ENCODE measurements around the gene CASQ1. TPM values are rescaled to one million over a fixed set of nuclear protein-coding genes. Genes with fewer than 3 reads are reported as not detected.
A peak's percentile ranks its signal among the peaks of the same experiment; 100 is the strongest.

The CASQ1 gene
- total and polyA plus RNA-seq, 5 donors from 2014 or later = not detected

DNA sequence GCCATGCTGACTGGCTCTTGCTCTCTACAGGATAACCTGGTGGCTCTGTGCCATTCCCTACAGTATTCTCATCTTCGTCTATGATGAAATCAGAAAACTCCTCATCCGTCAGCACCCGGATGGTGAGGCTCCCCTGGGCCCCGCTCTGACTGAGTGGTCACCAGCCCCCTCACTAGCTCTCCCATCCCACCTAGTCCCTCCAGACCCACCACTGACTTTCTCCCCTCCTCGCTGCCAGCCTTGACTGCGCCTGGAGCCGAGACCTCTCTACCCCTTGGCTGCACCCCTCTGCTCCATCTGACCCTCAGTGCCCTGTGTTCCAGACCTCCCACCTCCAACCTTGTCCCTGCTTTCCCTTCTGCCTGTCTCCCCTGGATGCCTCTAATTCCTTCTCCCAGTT is 4.1 kb upstream of the CASQ1 start:
- no peak overlapping the region for H3K27ac ChIP-seq (ENCODE audit: insufficient read depth, low read length, poor library complexity, severe bottlenecking)
- no peak for ATAC-seq (ENCODE audit: low read depth in 2 of 2)
- no peaks in the 10 kb centered on the region for H3K27me3 ChIP-seq (ENCODE audit: control insufficient read depth, insufficient read depth, low read length)
- H3K36me3 ChIP-seq (ENCODE audit: control insufficient read depth, insufficient read depth, low read length) = no peaks in the 10 kb centered on the region
- H3K4me3 ChIP-seq (ENCODE audit: low read depth, low read length) = no peak overlapping the region
- H3K9me3 ChIP-seq (ENCODE audit: control insufficient read depth in 2 of 2, low read length in 2 of 2) = no peaks in the 10 kb centered on the region
- no peaks in the 10 kb centered on the region for H3K36me3 Mint-ChIP-seq
- no peaks in the 10 kb centered on the region for H3K4me1 Mint-ChIP-seq
- H3K27ac Mint-ChIP-seq = peak overlapping the region in 2 of 3 donors; percentile 13 to 87
- H3K4me1 ChIP-seq (ENCODE audit: control insufficient read depth, insufficient read depth, low read length, poor library complexity, severe bottlenecking) = no peaks in the 10 kb centered on the region
- DNase-seq = no peak
- H3K27me3 Mint-ChIP-seq = peaks cover 20% of the 10 kb centered on the region
- peaks cover 0 to 2% (median 0%) of the 10 kb centered on the region in 7 donors for H3K9me3 Mint-ChIP-seq
- no peak overlapping the region for H3K4me3 Mint-ChIP-seq

DNA sequence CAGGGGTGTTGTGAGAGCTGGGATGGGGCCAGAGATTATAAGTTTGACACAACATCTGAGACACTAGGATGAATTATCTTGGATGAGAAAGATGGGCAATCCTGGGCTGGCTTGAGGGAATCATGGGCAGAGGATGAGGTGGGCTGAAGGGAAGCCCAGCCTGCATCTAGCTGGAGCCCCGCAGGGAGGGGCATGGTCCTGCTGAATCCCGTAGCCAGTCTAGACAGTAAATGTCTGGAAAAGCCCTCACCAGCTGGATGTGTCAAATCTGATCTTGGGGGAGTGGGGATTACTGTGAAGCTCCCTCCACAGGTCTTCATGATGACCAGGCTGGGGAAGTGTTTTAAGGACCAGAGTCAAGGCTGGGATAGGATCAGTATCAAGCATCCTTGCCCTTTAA is 3.6 kb upstream of the CASQ1 start:
- H3K27me3 ChIP-seq (ENCODE audit: control insufficient read depth, insufficient read depth, low read length) = no peaks in the 10 kb centered on the region
- no peak for DNase-seq
- H3K27ac ChIP-seq (ENCODE audit: insufficient read depth, low read length, poor library complexity, severe bottlenecking) = no peak overlapping the region
- H3K27ac Mint-ChIP-seq = peak overlapping the region in 1 of 3 donors; percentile 13
- H3K4me1 ChIP-seq (ENCODE audit: control insufficient read depth, insufficient read depth, low read length, poor library complexity, severe bottlenecking) = no peaks in the 10 kb centered on the region
- no peaks in the 10 kb centered on the region for H3K36me3 ChIP-seq (ENCODE audit: control insufficient read depth, insufficient read depth, low read length)
- H3K4me3 Mint-ChIP-seq = no peak overlapping the region
- peaks cover 16% of the 10 kb centered on the region for H3K27me3 Mint-ChIP-seq
- ATAC-seq (ENCODE audit: low read depth in 2 of 2) = no peak
- no peaks in the 10 kb centered on the region for H3K9me3 ChIP-seq (ENCODE audit: control insufficient read depth in 2 of 2, low read length in 2 of 2)
- peaks cover 0 to 2% (median 0%) of the 10 kb centered on the region in 7 donors for H3K9me3 Mint-ChIP-seq
- H3K4me3 ChIP-seq (ENCODE audit: low read depth, low read length) = no peak overlapping the region
- H3K4me1 Mint-ChIP-seq = no peaks in the 10 kb centered on the region
- no peaks in the 10 kb centered on the region for H3K36me3 Mint-ChIP-seq

- Mint-ChIP-seq H3K9me3 (peaks cover 0 to 2% (median 0%) of the 10 kb centered on the region in 7 donors), H3K27ac (no peak overlapping the region), H3K27me3 (peaks cover 16% of the 10 kb centered on the region), H3K36me3 (no peaks in the 10 kb centered on the region), H3K4me3 (no peak overlapping the region), H3K4me1 (no peaks in the 10 kb centered on the region)
- Histone ChIP-seq H3K4me1 (ENCODE audit: control insufficient read depth, insufficient read depth, low read length, poor library complexity, severe bottlenecking) (no peaks in the 10 kb centered on the region), H3K4me3 (ENCODE audit: low read depth, low read length) (no peak overlapping the region), H3K36me3 (ENCODE audit: control insufficient read depth, insufficient read depth, low read length) (no peaks in the 10 kb centered on the region), H3K27me3 (ENCODE audit: control insufficient read depth, insufficient read depth, low read length) (no peaks in the 10 kb centered on the region), H3K9me3 (ENCODE audit: control insufficient read depth in 2 of 2, low read length in 2 of 2) (no peaks in the 10 kb centered on the region), H3K27ac (ENCODE audit: insufficient read depth, low read length, poor library complexity, severe bottlenecking) (no peak overlapping the region)
- ATAC-seq (ENCODE audit: low read depth in 2 of 2) (no peak), DNase-seq (no peak)
These were observed 3.0 kb upstream of the CASQ1 start for GRCh38 chr1:160187407-160187806.

- H3K9me3 ChIP-seq (ENCODE audit: control insufficient read depth in 2 of 2, low read length in 2 of 2) = no peaks in the 10 kb centered on the region
- ATAC-seq (ENCODE audit: low read depth in 2 of 2) = no peak
- Mint-ChIP-seq H3K4me1 (no peaks in the 10 kb centered on the region), H3K27me3 (peaks cover 16% of the 10 kb centered on the region), H3K36me3 (no peaks in the 10 kb centered on the region), H3K9me3 (peaks cover 0 to 2% (median 0%) of the 10 kb centered on the region in 7 donors), H3K27ac (no peak overlapping the region), H3K4me3 (no peak overlapping the region)
- no peak for DNase-seq
- no peaks in the 10 kb centered on the region for H3K27me3 ChIP-seq (ENCODE audit: control insufficient read depth, insufficient read depth, low read length)
- H3K4me3 ChIP-seq (ENCODE audit: low read depth, low read length) = no peak overlapping the region
- no peaks in the 10 kb centered on the region for H3K4me1 ChIP-seq (ENCODE audit: control insufficient read depth, insufficient read depth, low read length, poor library complexity, severe bottlenecking)
- no peaks in the 10 kb centered on the region for H3K36me3 ChIP-seq (ENCODE audit: control insufficient read depth, insufficient read depth, low read length)
- no peak overlapping the region for H3K27ac ChIP-seq (ENCODE audit: insufficient read depth, low read length, poor library complexity, severe bottlenecking)
These were observed 2.0 kb upstream of the CASQ1 start for GRCh38 chr1:160188341-160188740.

DNA sequence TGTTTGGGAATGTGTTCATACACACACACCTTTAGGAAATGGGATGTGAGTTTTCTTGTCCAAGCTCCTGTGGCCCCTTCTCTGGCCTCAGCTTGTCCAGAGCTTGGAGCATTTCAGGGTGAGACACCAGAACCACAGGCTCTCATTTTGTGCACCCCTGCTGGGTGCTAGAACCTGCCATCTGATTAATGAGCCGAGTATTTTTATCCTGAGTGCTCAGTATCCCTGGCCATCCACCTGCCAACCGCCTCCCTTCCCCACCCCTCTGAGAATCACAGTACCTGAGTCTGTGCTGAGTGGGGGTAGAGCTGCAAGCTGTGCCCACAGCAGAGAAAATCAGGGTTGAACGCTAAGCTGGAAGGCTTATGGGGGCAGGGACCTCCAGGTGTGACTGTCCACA is 1.4 kb downstream of the CASQ1 start:
- no peaks in the 10 kb centered on the region for H3K36me3 ChIP-seq (ENCODE audit: control insufficient read depth, insufficient read depth, low read length)
- H3K27ac ChIP-seq (ENCODE audit: insufficient read depth, low read length, poor library complexity, severe bottlenecking) = no peak overlapping the region
- no peaks in the 10 kb centered on the region for H3K9me3 ChIP-seq (ENCODE audit: control insufficient read depth in 2 of 2, low read length in 2 of 2)
- H3K4me1 ChIP-seq (ENCODE audit: control insufficient read depth, insufficient read depth, low read length, poor library complexity, severe bottlenecking) = no peaks in the 10 kb centered on the region
- Mint-ChIP-seq H3K36me3 (no peaks in the 10 kb centered on the region), H3K27ac (no peak overlapping the region), H3K27me3 (peaks cover 9% of the 10 kb centered on the region), H3K4me1 (no peaks in the 10 kb centered on the region), H3K4me3 (no peak overlapping the region), H3K9me3 (no peaks in the 10 kb centered on the region)
- no peak for DNase-seq
- no peaks in the 10 kb centered on the region for H3K27me3 ChIP-seq (ENCODE audit: control insufficient read depth, insufficient read depth, low read length)
- ATAC-seq (ENCODE audit: low read depth in 2 of 2) = no peak
- H3K4me3 ChIP-seq (ENCODE audit: low read depth, low read length) = no peak overlapping the region

GRCh38 chr1:160192234-160192633 is 1.9 kb downstream of the CASQ1 start:
- H3K9me3 Mint-ChIP-seq = no peaks in the 10 kb centered on the region
- no peaks in the 10 kb centered on the region for H3K36me3 Mint-ChIP-seq
- no peaks in the 10 kb centered on the region for H3K4me1 Mint-ChIP-seq
- DNase-seq (no peak), ATAC-seq (ENCODE audit: low read depth in 2 of 2) (no peak)
- H3K36me3 ChIP-seq (ENCODE audit: control insufficient read depth, insufficient read depth, low read length) = no peaks in the 10 kb centered on the region
- H3K27me3 ChIP-seq (ENCODE audit: control insufficient read depth, insufficient read depth, low read length) = no peaks in the 10 kb centered on the region
- no peak overlapping the region for H3K27ac ChIP-seq (ENCODE audit: insufficient read depth, low read length, poor library complexity, severe bottlenecking)
- peaks cover 5% of the 10 kb centered on the region for H3K27me3 Mint-ChIP-seq
- no peak overlapping the region for H3K27ac Mint-ChIP-seq
- H3K4me3 Mint-ChIP-seq = no peak overlapping the region
- no peaks in the 10 kb centered on the region for H3K4me1 ChIP-seq (ENCODE audit: control insufficient read depth, insufficient read depth, low read length, poor library complexity, severe bottlenecking)
- H3K4me3 ChIP-seq (ENCODE audit: low read depth, low read length) = no peak overlapping the region
- H3K9me3 ChIP-seq (ENCODE audit: control insufficient read depth in 2 of 2, low read length in 2 of 2) = no peaks in the 10 kb centered on the region

DNA sequence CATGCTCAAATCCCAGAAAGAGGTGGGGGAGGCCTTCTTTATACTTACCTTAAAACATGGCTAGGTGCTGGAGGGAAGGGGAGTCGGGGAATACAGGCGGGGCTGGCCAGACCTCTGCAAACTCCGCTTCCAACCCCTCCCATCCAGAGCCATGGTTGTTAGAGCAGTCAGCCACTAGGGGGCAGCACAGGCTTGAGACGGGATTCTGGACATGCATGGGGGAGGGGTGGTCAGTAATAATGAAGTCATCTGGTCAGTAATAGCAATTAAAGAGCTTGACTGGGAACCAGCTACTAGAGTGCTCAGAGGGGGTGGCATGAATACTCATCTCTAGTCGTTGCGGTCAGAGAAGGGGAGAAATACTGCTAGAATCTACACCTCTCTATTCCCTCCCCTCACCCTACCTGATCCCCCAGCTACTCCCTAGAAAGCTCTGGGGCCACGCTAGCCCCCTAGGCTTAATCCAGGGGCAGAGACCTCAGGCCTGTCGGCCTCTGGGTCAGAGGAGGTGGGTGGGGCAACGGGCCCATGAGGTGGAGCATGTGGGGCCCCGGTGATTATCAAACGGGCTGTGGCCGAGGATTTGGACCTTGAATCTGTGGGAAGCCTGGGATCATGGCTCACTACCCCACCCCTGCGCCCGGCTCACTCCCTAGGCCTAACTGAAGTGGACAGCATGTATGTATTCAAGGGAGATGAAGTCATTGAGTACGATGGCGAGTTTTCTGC is 2.9 kb downstream of the CASQ1 start:
- H3K4me1 Mint-ChIP-seq = no peaks in the 10 kb centered on the region
- no peaks in the 10 kb centered on the region for H3K27me3 ChIP-seq (ENCODE audit: control insufficient read depth, insufficient read depth, low read length)
- H3K36me3 Mint-ChIP-seq = no peaks in the 10 kb centered on the region

More for the DNA sequence above, 2.9 kb downstream of the CASQ1 start:
- no peaks in the 10 kb centered on the region for H3K9me3 Mint-ChIP-seq
- Histone ChIP-seq H3K27ac (ENCODE audit: insufficient read depth, low read length, poor library complexity, severe bottlenecking) (no peak overlapping the region), H3K9me3 (ENCODE audit: control insufficient read depth in 2 of 2, low read length in 2 of 2) (no peaks in the 10 kb centered on the region), H3K4me1 (ENCODE audit: control insufficient read depth, insufficient read depth, low read length, poor library complexity, severe bottlenecking) (no peaks in the 10 kb centered on the region), H3K4me3 (ENCODE audit: low read depth, low read length) (no peak overlapping the region), H3K36me3 (ENCODE audit: control insufficient read depth, insufficient read depth, low read length) (no peaks in the 10 kb centered on the region)
- H3K27me3 Mint-ChIP-seq = peaks cover 5% of the 10 kb centered on the region
- no peak overlapping the region for H3K27ac Mint-ChIP-seq
- DNase-seq (peak; percentile 70 to 72 (median 71)), ATAC-seq (ENCODE audit: low read depth in 2 of 2) (peak; percentile 72 to 80)
- H3K4me3 Mint-ChIP-seq = no peak overlapping the region
